Neuron (in vitro differentiated cells): ENCODE measurements around the gene COL9A2.
"Not testable (repeated sequence)": the region's sequence is repeated elsewhere in the genome, so short reads cannot be mapped to it uniquely, and the experiment has no call there.

Experiments used
- H2AFZ ChIP-seq: one replicate; pipeline ENCODE4 v1.6.1; 2013; ENCODE audit warnings: low read depth, mild to moderate bottlenecking, inconsistent platforms, low read length, moderate library complexity
- H3K27me3 ChIP-seq: one replicate; pipeline ENCODE4 v1.6.1; 2013; ENCODE audit warnings: low read length; ENCODE audit not compliant: insufficient read depth
- H3K36me3 ChIP-seq: one replicate; pipeline ENCODE4 v1.6.1; 2013; ENCODE audit warnings: low read length; ENCODE audit not compliant: insufficient read depth
- H3K4me1 ChIP-seq: one replicate; pipeline ENCODE4 v1.6.1; 2013; ENCODE audit warnings: low read length; ENCODE audit not compliant: insufficient read depth
- H3K4me3 ChIP-seq: 2 replicates; pipeline ENCODE4 v1.5.1; 2013; ENCODE audit warnings: mild to moderate bottlenecking, low read length, moderate library complexity
- H3K9me3 ChIP-seq: one replicate; pipeline ENCODE4 v1.6.1; 2013; ENCODE audit warnings: low read length

Gene COL9A2

DNA sequence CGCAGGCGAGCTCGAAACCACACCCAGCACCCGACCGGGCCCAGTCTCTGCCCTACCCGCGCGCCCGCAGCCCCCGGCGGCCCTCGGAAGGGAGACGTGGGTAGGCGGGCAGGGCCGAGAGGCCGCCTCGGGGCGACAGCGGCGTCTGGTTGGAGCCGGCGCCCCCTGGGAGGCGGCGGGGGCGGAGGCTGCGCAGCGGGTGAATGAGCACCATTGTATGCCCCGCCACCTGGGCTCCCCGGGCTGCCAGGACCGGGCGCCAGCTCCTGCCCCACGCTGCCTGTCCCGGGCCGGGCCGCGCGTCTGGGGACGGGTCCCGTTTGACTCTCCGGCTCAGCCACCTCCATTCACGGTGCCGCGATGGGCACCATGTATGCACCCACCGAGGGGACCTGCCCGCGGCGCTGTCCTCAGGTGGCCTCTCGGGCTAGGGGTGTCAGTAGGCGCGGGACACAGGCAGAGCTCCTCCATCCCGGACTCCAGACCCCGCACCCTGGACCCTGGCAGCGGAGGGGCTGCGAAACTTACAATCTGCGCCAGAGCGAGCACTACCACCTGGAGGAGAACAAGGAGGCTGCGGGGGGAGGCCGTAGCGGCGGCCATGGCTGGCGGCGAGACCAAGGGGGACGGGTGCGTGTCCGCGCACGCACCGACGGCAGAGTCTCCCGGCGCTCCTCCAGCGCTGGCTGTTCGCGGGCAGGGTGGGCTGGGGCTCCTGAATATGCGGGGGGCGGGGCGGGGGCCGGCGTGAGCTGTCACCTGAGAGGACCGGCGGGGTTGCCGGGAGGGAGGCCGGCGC lies at the start of gene COL9A2:
COL9A2 (minus strand) TSS at position 692 of the 799 bp plus-strand sequence; CDS start at position 603, 89 bp downstream.
- H3K4me3 ChIP-seq, result no peak within 1 kb of the TSS
- H3K27me3 ChIP-seq, result peaks cover 34% of the 10 kb centered on the region
- no peaks in the 10 kb centered on the region for H3K36me3 ChIP-seq
- peak within 1 kb of the TSS; percentile 80 for H2AFZ ChIP-seq
- peaks cover 14% of the 10 kb centered on the region for H3K4me1 ChIP-seq
- peaks cover 2% of the 10 kb centered on the region for H3K9me3 ChIP-seq

DNA sequence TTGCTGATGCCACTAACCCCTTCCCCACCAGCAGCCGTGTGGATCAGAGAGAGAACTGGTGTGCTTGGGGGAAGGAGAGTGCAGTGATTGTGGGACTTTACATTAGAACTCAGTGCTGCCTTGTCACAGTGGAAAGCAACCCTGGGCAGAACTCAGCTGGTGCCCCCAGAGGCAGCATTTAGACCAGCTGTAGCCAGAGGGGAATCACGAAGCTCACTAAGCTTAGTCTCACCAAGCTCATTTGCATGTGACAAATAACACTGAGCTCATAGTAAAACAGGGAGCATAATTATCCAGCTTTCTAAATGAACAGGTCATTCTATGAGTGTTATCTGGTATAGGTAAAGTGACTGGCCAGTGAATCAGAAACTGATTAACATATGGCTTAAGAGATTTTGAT lies 46.6 kb upstream of the COL9A2 start:
- Histone ChIP-seq H3K9me3 (no peaks in the 10 kb centered on the region), H2AFZ (no peak overlapping the region), H3K27me3 (no peaks in the 10 kb centered on the region), H3K4me3 (no peak overlapping the region), H3K36me3 (no peaks in the 10 kb centered on the region), H3K4me1 (no peaks in the 10 kb centered on the region)

DNA sequence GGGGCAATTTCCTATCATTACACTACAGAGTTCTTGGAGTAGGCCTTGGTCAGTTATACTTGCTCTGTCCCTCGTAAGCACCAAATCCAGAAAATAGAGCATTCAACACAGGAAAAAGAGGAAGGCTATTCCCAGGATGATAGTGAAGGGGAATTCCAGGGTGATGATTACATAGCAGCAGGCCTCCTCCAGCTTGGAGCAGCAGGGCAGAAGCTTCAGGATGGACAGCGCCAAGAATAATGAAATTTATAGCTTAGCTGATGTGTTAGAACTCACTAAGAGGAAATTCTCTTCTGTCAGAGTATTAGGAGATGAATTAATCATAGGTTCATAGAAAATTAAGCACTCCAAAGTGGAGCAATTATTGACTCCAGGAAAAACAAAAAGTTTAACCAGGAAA lies 45.6 kb upstream of the COL9A2 start:
- H3K9me3 ChIP-seq, result no peaks in the 10 kb centered on the region
- no peaks in the 10 kb centered on the region for H3K36me3 ChIP-seq
- H3K27me3 ChIP-seq, result no peaks in the 10 kb centered on the region
- no peak overlapping the region for H3K4me3 ChIP-seq
- H2AFZ ChIP-seq, result no peak overlapping the region
- no peaks in the 10 kb centered on the region for H3K4me1 ChIP-seq

DNA sequence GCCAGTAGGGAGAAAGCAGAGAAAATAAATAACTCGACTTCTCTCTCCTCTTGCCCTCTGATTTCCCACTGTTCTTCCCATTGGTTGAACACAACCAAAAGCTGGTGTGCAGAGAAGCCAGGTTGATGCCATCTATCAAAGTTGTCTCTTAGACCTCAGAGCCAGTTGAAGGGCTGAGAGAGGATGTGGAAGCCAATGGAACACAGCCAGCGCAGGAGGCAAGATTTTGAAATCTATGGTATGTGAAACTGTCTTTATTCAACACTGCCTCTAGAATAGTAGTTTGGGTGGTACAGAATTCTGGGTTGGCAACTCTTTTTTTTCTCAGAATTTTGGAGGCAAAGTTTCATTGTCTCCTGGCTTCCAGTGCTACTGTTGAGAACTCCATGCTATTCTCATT lies 45.1 kb upstream of the COL9A2 start:
- Histone ChIP-seq H3K4me1 (no peaks in the 10 kb centered on the region), H3K9me3 (no peaks in the 10 kb centered on the region), H3K4me3 (no peak overlapping the region), H3K27me3 (no peaks in the 10 kb centered on the region), H2AFZ (no peak overlapping the region), H3K36me3 (no peaks in the 10 kb centered on the region)

DNA sequence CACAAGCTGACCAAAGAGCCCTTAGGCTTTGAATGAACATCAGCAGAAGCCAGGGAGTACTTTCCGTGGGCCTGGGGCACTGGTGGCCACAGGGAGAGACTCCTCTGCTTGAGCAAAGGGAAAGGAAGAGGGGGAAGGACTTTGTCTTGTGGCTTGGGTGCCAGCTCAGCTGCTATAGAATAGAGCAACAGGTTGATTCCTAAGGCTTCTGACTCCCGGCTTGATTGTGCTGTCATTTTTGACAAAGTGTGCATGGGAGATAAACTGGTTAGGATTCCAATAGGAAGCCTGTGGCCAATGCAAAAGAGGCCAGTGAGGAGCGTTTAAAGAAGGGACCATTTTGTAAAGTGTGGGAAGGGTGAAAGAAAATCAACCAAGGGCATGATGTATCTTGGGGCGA lies 44.6 kb upstream of the COL9A2 start:
- Histone ChIP-seq H3K27me3 (no peaks in the 10 kb centered on the region), H3K4me1 (no peaks in the 10 kb centered on the region), H3K9me3 (no peaks in the 10 kb centered on the region), H3K36me3 (no peaks in the 10 kb centered on the region), H2AFZ (no peak overlapping the region), H3K4me3 (no peak overlapping the region)

DNA sequence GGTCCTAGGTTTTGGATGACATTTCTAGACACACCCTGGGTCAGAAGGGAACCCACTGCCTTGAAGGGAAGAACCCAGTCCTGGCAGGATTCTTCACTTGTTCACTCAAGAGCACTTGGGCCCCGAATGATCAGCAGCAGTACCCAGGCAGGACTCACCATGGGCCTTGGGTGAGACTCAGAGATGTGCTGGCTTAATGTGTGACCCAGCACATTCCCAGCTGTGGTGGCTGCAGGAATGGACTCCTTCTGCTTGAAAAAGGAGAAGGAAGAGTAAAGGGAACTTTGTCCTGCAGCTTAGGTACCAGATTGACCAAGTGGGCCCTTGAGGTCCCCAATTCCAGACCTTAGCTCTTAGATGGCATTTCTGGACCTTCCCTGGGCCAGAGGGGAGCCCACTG lies 44.1 kb upstream of the COL9A2 start:
- Histone ChIP-seq H3K27me3 (no peaks in the 10 kb centered on the region), H3K9me3 (no peaks in the 10 kb centered on the region), H3K4me1 (no peaks in the 10 kb centered on the region), H3K36me3 (no peaks in the 10 kb centered on the region), H3K4me3 (no peak overlapping the region), H2AFZ (no peak overlapping the region)

DNA sequence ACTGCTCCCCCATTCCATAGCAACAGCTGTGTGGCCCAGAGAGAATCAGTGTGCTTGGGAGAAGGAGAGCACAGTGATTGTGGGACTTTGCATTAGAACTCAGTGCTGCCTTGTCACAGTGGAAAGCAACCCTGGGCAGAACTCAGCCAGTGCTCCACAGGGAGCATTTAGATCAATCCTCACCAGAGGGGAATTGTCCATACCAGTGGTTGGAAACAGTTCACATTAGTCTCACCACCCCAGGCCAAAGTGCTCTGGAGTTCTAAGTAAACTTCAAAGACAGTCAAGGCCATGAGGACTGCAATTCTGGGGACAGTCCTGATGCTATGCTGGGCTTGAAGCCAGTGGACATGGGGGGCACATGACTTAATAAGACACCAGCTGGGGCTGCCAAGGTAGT lies 43.5 kb upstream of the COL9A2 start:
- no peaks in the 10 kb centered on the region for H3K27me3 ChIP-seq
- no peaks in the 10 kb centered on the region for H3K9me3 ChIP-seq
- H3K4me3 ChIP-seq, result no peak overlapping the region
- H3K36me3 ChIP-seq, result no peaks in the 10 kb centered on the region
- H3K4me1 ChIP-seq, result no peaks in the 10 kb centered on the region
- H2AFZ ChIP-seq, result no peak overlapping the region

DNA sequence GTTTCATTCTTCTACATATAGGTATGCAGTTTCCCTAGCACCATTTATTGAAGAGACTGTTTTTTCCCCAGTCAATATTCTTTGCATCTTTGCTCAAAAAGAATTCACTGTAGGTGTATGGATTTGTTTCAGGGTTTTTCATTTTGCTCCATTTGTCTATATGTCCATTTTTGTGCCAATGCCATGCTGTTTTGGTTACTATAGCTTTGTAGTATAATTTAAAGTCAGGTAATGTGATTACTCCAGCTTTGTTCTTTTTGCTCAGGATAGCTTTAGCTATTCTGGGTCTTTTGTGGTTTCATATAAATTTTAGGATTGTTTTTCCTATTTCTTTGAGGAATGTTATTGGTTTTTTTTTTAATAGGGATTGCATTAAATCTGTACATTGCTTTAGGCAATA lies 40.5 kb upstream of the COL9A2 start:
- no peaks in the 10 kb centered on the region for H3K9me3 ChIP-seq
- no peak overlapping the region for H2AFZ ChIP-seq
- no peaks in the 10 kb centered on the region for H3K4me1 ChIP-seq
- H3K4me3 ChIP-seq, result no peak overlapping the region
- no peaks in the 10 kb centered on the region for H3K27me3 ChIP-seq
- H3K36me3 ChIP-seq, result no peaks in the 10 kb centered on the region

DNA sequence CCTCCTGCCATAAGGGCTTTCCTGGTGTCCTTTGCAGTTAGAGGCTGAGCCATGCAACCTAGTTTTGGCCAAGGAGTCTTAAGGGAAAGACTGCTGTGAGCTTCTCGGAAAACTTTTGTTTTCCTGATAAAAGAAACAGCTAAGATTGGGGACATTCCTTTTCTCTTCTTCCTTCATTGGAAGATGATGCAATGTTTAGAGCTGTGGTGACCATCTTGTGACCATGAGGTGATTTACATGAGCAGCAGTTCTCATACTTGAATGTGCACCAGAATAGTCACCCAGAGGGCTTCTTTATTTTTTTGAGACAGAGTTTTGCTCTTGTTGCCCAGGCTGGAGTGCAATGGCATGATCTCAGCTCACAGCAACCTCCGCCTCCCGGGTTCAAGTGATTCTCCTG lies 36.0 kb upstream of the COL9A2 start:
- Histone ChIP-seq H2AFZ (no peak overlapping the region), H3K4me1 (no peaks in the 10 kb centered on the region), H3K27me3 (no peaks in the 10 kb centered on the region), H3K4me3 (no peak overlapping the region), H3K9me3 (no peaks in the 10 kb centered on the region), H3K36me3 (no peaks in the 10 kb centered on the region)

DNA sequence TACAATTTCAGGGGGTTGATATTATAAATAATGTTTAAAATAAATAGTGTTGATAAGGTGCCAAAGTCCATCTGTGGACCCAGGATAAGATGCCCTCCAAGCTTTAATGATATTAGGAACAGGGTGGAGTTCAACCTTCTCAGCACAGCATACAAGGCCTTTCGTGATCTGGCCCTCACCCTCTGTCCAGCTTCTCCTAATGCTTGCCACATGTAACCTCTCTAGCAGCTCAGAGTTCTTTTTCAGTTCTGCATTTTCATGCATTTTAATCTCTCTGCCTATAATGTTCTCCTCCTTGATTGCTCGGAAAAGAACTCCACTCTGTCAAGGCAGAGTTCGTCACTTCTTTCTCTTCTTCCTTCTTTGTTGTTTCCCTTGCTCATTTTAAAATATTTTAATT lies 35.0 kb upstream of the COL9A2 start:
- H3K9me3 ChIP-seq, result no peaks in the 10 kb centered on the region
- no peak overlapping the region for H3K4me3 ChIP-seq
- H3K27me3 ChIP-seq, result no peaks in the 10 kb centered on the region
- no peaks in the 10 kb centered on the region for H3K36me3 ChIP-seq
- H3K4me1 ChIP-seq, result no peaks in the 10 kb centered on the region
- H2AFZ ChIP-seq, result no peak overlapping the region

DNA sequence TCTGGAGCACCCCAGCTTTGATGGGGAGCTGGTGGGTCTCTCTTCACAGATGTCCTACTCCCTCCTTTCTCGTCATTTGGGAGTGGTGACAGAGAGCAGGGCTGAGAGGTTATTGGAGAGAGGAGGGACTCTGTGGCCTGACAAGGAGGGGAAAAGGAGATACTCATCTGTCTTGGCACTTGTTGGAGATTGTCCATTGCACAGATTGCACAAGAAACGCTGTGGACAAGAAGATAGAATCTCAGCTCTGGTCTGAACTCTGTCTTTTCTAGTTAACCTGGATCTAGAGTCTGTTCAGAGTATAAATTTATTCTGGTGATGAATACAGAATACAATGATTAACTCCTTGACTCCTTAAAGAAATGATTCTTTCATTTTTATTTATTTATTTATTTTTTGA lies 34.0 kb upstream of the COL9A2 start:
- H3K36me3 ChIP-seq, result no peaks in the 10 kb centered on the region
- H2AFZ ChIP-seq, result no peak overlapping the region
- no peaks in the 10 kb centered on the region for H3K9me3 ChIP-seq
- H3K4me1 ChIP-seq, result no peaks in the 10 kb centered on the region
- no peaks in the 10 kb centered on the region for H3K27me3 ChIP-seq
- H3K4me3 ChIP-seq, result no peak overlapping the region

DNA sequence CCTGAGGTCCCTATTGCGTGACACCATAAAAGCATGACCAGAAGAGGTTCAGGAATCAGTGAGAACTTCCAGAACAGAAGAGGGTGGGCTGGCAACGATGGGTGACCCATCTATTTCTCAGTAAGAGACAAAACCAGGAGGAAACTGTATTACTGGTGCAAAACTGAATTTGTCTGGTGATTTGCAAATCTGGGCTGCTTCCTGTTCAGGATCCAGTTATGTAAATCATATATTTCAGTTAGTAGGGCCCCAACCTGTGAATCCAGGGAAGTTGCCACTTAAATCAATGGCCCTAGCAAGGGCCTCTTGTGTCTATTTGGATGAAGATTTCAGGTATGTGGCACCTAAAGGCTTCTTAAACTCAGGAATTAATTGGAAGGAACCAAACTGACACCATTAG lies 33.3 kb upstream of the COL9A2 start:
- Histone ChIP-seq H3K36me3 (no peaks in the 10 kb centered on the region), H3K4me3 (no peak overlapping the region), H3K4me1 (no peaks in the 10 kb centered on the region), H3K27me3 (no peaks in the 10 kb centered on the region), H3K9me3 (no peaks in the 10 kb centered on the region), H2AFZ (no peak overlapping the region)

DNA sequence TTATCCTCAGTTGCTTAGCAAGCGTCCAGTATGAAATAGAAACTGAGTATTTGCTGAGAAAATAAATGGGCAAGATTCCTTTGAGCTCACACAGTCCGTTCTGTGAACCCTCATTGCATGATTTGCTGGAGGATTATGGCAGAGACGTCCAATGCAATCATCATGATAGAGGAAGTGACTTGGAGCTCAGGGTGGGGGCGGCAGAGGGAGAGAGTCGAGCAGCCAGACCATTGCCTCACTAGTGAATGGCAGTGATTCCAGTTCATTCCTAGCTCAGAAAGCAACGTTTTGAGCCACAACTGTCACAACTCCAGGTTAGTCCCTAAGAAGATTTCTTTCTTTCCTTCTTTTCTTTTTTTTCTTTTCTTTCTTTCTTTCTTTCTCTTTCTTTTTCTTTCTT lies 27.5 kb upstream of the COL9A2 start:
- no peak overlapping the region for H3K4me3 ChIP-seq
- H3K9me3 ChIP-seq, result no peaks in the 10 kb centered on the region
- H3K27me3 ChIP-seq, result peaks cover 3% of the 10 kb centered on the region
- no peak overlapping the region for H2AFZ ChIP-seq
- no peaks in the 10 kb centered on the region for H3K36me3 ChIP-seq
- no peaks in the 10 kb centered on the region for H3K4me1 ChIP-seq

DNA sequence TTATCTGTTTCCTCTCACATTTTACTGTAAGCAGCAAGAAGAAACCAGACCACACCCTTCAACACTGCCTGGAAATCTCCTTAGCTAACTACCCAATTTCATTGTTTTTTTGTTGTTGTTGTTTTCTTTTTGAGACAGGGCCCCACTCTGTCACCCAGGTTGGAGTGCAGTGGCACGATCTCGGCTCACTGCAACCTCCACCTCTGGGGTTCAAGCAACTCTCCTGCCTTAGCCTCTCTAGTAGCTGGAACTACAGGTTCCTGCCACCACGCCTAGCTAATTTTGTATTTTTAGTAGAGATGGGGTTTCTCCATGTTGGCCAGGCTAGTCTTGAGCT lies 25.3 kb upstream of the COL9A2 start:
- not testable (repeated sequence) for H3K27me3 ChIP-seq, H3K4me1 ChIP-seq, H3K9me3 ChIP-seq, H3K4me3 ChIP-seq, H3K36me3 ChIP-seq, H2AFZ ChIP-seq
